ENCODE data around the gene CIDEC. TPM values are rescaled to one million over a fixed set of nuclear protein-coding genes. Genes with fewer than 3 reads are reported as not detected.
"Not testable (repeated sequence)": the region's sequence is repeated elsewhere in the genome, so short reads cannot be mapped to it uniquely, and the experiment has no call there.

Gene CIDEC
- total RNA-seq, 1 donor from 2014 or later = not detected

- Mint-ChIP-seq H3K27me3 (peaks cover 2% of the 10 kb centered on the region), H3K4me3 (no peak overlapping the region), H3K4me1 (no peaks in the 10 kb centered on the region), H3K27ac (no peak overlapping the region), H3K9me3 (no peaks in the 10 kb centered on the region), H3K36me3 (ENCODE audit: low read depth) (no peaks in the 10 kb centered on the region)
- intact Hi-C loops (cut with micrococcal nuclease) = no loop called here
- DNase-seq = no peak
Measured at GRCh38 chr3:9876991-9877390, 3.1 kb downstream of the CIDEC start.

- H3K4me1 Mint-ChIP-seq; DNase-seq; H3K9me3 Mint-ChIP-seq; H3K36me3 Mint-ChIP-seq (ENCODE audit: low read depth); intact Hi-C loops (cut with micrococcal nuclease); H3K27ac Mint-ChIP-seq; H3K4me3 Mint-ChIP-seq; H3K27me3 Mint-ChIP-seq: not testable (repeated sequence)
Measured at GRCh38 chr3:9876255-9876654, 3.8 kb downstream of the CIDEC start.

GRCh38 chr3:9875448-9875847 lies 4.6 kb downstream of the CIDEC start:
- no peak overlapping the region for H3K27ac Mint-ChIP-seq
- H3K9me3 Mint-ChIP-seq = no peaks in the 10 kb centered on the region
- H3K4me1 Mint-ChIP-seq = no peaks in the 10 kb centered on the region
- peaks cover 2% of the 10 kb centered on the region for H3K27me3 Mint-ChIP-seq
- no peaks in the 10 kb centered on the region for H3K36me3 Mint-ChIP-seq (ENCODE audit: low read depth)
- intact Hi-C loops (cut with micrococcal nuclease) = no loop called here
- DNase-seq = no peak
- H3K4me3 Mint-ChIP-seq = no peak overlapping the region

GRCh38 chr3:9872067-9872466 lies 8.0 kb downstream of the CIDEC start:
- H3K9me3 Mint-ChIP-seq; H3K4me1 Mint-ChIP-seq; H3K4me3 Mint-ChIP-seq; H3K27me3 Mint-ChIP-seq; intact Hi-C loops (cut with micrococcal nuclease); DNase-seq; H3K36me3 Mint-ChIP-seq (ENCODE audit: low read depth); H3K27ac Mint-ChIP-seq: not testable (repeated sequence)

GRCh38 chr3:9870978-9871377 lies 9.1 kb downstream of the CIDEC start:
- H3K4me1 Mint-ChIP-seq = no peaks in the 10 kb centered on the region
- intact Hi-C loops (cut with micrococcal nuclease) = no loop called here
- H3K27ac Mint-ChIP-seq = no peak overlapping the region
- peaks cover 2% of the 10 kb centered on the region for H3K27me3 Mint-ChIP-seq
- no peaks in the 10 kb centered on the region for H3K9me3 Mint-ChIP-seq
- no peak overlapping the region for H3K4me3 Mint-ChIP-seq
- DNase-seq = no peak
- no peaks in the 10 kb centered on the region for H3K36me3 Mint-ChIP-seq (ENCODE audit: low read depth)

GRCh38 chr3:9869955-9870354 lies 10.1 kb downstream of the CIDEC start:
- Mint-ChIP-seq H3K36me3 (ENCODE audit: low read depth) (no peaks in the 10 kb centered on the region), H3K27ac (no peak overlapping the region), H3K4me3 (no peak overlapping the region), H3K4me1 (no peaks in the 10 kb centered on the region), H3K27me3 (no peaks in the 10 kb centered on the region), H3K9me3 (no peaks in the 10 kb centered on the region)
- intact Hi-C loops (cut with micrococcal nuclease) = no loop called here
- no peak for DNase-seq

- Mint-ChIP-seq H3K9me3 (no peaks in the 10 kb centered on the region), H3K27me3 (peaks cover 5% of the 10 kb centered on the region)
- DNase-seq = no peak
Measured at GRCh38 chr3:9867106-9867505, 12.9 kb downstream of the CIDEC start.

GRCh38 chr3:9866639-9867038 lies 13.4 kb downstream of the CIDEC start:
- no peak for DNase-seq
- intact Hi-C loops (cut with micrococcal nuclease) = no loop called here
- Mint-ChIP-seq H3K4me3 (no peak overlapping the region), H3K9me3 (no peaks in the 10 kb centered on the region), H3K27me3 (peaks cover 9% of the 10 kb centered on the region), H3K36me3 (ENCODE audit: low read depth) (no peaks in the 10 kb centered on the region), H3K27ac (no peak overlapping the region), H3K4me1 (peaks cover 3% of the 10 kb centered on the region)

More at GRCh38 chr3:9867106-9867505, 12.9 kb downstream of the CIDEC start:
- Mint-ChIP-seq H3K36me3 (ENCODE audit: low read depth) (no peaks in the 10 kb centered on the region), H3K27ac (no peak overlapping the region), H3K4me3 (no peak overlapping the region), H3K4me1 (peaks cover under 1% of the 10 kb centered on the region)
- intact Hi-C loops (cut with micrococcal nuclease) = no loop called here

GRCh38 chr3:9865125-9865637 lies 14.9 kb downstream of the CIDEC start:
- H3K36me3 Mint-ChIP-seq (ENCODE audit: low read depth); H3K4me3 Mint-ChIP-seq; H3K9me3 Mint-ChIP-seq; intact Hi-C loops (cut with micrococcal nuclease); DNase-seq; H3K4me1 Mint-ChIP-seq; H3K27ac Mint-ChIP-seq; H3K27me3 Mint-ChIP-seq: not testable (repeated sequence)

GRCh38 chr3:9864200-9864927 lies 15.7 kb downstream of the CIDEC start:
- Mint-ChIP-seq H3K9me3 (no peaks in the 10 kb centered on the region), H3K4me1 (peaks cover 3% of the 10 kb centered on the region), H3K4me3 (no peak overlapping the region), H3K36me3 (ENCODE audit: low read depth) (no peaks in the 10 kb centered on the region), H3K27me3 (peaks cover 9% of the 10 kb centered on the region), H3K27ac (no peak overlapping the region)
- intact Hi-C loops (cut with micrococcal nuclease) = no loop called here
- no peak for DNase-seq

GRCh38 chr3:9863058-9863772 lies 16.8 kb downstream of the CIDEC start:
- Mint-ChIP-seq H3K4me3 (no peak overlapping the region), H3K27ac (no peak overlapping the region), H3K36me3 (ENCODE audit: low read depth) (no peaks in the 10 kb centered on the region), H3K4me1 (peaks cover 3% of the 10 kb centered on the region), H3K9me3 (no peaks in the 10 kb centered on the region), H3K27me3 (peaks cover 9% of the 10 kb centered on the region)
- DNase-seq = no peak
- intact Hi-C loops (cut with micrococcal nuclease) = no loop called here

- Mint-ChIP-seq H3K4me1 (peaks cover 3% of the 10 kb centered on the region), H3K9me3 (no peaks in the 10 kb centered on the region), H3K27ac (no peak overlapping the region), H3K4me3 (peak overlapping the region; percentile 17), H3K27me3 (peaks cover 9% of the 10 kb centered on the region), H3K36me3 (ENCODE audit: low read depth) (no peaks in the 10 kb centered on the region)
- peak; percentile 75 for DNase-seq
- intact Hi-C loops (cut with micrococcal nuclease) = no loop called here
Measured at GRCh38 chr3:9862391-9863057, 17.5 kb downstream of the CIDEC start.

GRCh38 chr3:9861626-9862130 lies 18.4 kb downstream of the CIDEC start:
- Mint-ChIP-seq H3K9me3 (no peaks in the 10 kb centered on the region), H3K4me1 (peaks cover 3% of the 10 kb centered on the region), H3K36me3 (ENCODE audit: low read depth) (no peaks in the 10 kb centered on the region), H3K4me3 (no peak overlapping the region), H3K27me3 (peaks cover 9% of the 10 kb centered on the region), H3K27ac (no peak overlapping the region)
- no peak for DNase-seq
- intact Hi-C loops (cut with micrococcal nuclease) = no loop called here

GRCh38 chr3:9861201-9861600 lies 18.9 kb downstream of the CIDEC start:
- intact Hi-C loops (cut with micrococcal nuclease) = no loop called here
- Mint-ChIP-seq H3K9me3 (no peaks in the 10 kb centered on the region), H3K27me3 (peaks cover 9% of the 10 kb centered on the region), H3K4me1 (peaks cover 3% of the 10 kb centered on the region), H3K36me3 (ENCODE audit: low read depth) (no peaks in the 10 kb centered on the region), H3K4me3 (no peak overlapping the region), H3K27ac (no peak overlapping the region)
- DNase-seq = no peak

Measured in activated CD4-positive, alpha-beta T cell treated with anti-CD3 and anti-CD28 coated beads, Interleukin-2, amount 10 ng/mL, durations not matched to agents 24 days and 14 days (primary cell).